Sigmoid colon (tissue), 4 donors: ENCODE results near the gene GPR183.

Experiments used
- POLR2A ChIP-seq, 2 donors: fragments of 450-650 bp; IDR thresholded peaks; one replicate each; pipeline ENCODE4 v1.6.1; 2016; ENCODE audit warnings: antibody characterized with exemption in 2 of 2, mild to moderate bottlenecking in 2 of 2, moderate library complexity in 2 of 2
- POLR2AphosphoS5 ChIP-seq, 4 donors: sonication (generic); formaldehyde crosslinking; IDR thresholded peaks; one replicate each; pipeline ENCODE4 v1.6.1; 2017; ENCODE audit warnings: antibody characterized with exemption in 4 of 4
- TF ChIP-seq, protein P1 (sequence below), 4 experiments: fragments of 450-650 bp in 3 of 4; fragments of 200-600 bp in 1 of 4; IDR thresholded peaks; one replicate each; pipeline ENCODE4 v1.5.1; 2016 to 2019; ENCODE audit warnings: antibody characterized with exemption in 4 of 4, mild to moderate bottlenecking in 3 of 4, moderate library complexity in 2 of 4

DNA sequence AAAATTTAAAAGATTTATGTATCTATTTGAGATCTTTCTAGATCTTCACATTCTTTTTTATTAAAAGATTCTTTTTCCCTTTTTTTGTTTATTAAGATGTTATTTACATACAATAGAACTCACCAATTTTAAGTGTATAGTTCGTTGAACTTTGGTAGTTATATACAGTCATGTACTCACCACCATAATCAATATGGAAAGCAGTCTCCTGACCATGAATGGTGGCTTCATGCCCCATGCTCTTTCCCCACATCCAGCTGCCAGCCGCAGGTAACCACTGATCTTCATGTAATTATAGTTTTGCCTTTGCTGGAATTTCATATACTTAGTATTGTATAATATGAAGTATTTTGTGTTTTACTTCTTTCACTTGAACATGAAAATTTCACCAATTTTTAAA, 20.6 kb upstream of the GPR183 start:
- TF ChIP-seq, protein P1, sequence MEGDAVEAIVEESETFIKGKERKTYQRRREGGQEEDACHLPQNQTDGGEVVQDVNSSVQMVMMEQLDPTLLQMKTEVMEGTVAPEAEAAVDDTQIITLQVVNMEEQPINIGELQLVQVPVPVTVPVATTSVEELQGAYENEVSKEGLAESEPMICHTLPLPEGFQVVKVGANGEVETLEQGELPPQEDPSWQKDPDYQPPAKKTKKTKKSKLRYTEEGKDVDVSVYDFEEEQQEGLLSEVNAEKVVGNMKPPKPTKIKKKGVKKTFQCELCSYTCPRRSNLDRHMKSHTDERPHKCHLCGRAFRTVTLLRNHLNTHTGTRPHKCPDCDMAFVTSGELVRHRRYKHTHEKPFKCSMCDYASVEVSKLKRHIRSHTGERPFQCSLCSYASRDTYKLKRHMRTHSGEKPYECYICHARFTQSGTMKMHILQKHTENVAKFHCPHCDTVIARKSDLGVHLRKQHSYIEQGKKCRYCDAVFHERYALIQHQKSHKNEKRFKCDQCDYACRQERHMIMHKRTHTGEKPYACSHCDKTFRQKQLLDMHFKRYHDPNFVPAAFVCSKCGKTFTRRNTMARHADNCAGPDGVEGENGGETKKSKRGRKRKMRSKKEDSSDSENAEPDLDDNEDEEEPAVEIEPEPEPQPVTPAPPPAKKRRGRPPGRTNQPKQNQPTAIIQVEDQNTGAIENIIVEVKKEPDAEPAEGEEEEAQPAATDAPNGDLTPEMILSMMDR (IDR thresholded peaks at IDR 0.05): no peak
- TF ChIP-seq POLR2A (IDR thresholded peaks at IDR 0.05) (no peak), POLR2AphosphoS5 (IDR thresholded peaks at IDR 0.05) (no peak)
